CD4-positive, alpha-beta T cell treated with Interleukin-4 for 1 hour (primary cell): Measurements from ENCODE around the gene VAMP5.
"Not testable (repeated sequence)": the region's sequence is repeated elsewhere in the genome, so short reads cannot be mapped to it uniquely, and the experiment has no call there.

Experiments used
- DNase-seq, 2 donors: peaks; one replicate each; pipeline ENCODE4 v3.0.0-alpha.2; 2020 to 2022

The VAMP5 gene

GRCh38 chr2:85551698-85552678 is 32.2 kb upstream of the VAMP5 start:
- DNase-seq: peak; percentile 91 to 92

DNA sequence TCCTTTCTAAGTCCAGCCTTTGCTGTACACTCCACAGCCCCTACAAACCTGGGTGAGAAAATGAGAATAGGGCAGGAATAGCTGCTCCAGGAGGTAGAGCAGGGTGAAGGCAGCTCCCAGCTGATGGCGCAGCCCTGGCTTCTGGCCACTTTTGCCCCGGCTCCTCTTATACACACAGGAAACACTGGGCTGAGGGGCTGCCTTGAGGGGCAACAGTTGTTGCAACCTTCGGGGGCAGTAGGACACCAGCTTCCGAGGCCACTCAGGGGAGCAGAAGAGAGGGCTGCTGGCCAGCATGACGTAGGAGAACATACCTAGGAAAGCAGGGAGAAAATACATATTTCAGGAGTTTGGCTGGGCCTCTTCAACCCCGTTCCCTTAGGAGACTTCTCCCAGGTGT is 31.0 kb upstream of the VAMP5 start:
- no peak for DNase-seq

GRCh38 chr2:85554980-85555612 is 29.1 kb upstream of the VAMP5 start:
- no peak for DNase-seq

DNA sequence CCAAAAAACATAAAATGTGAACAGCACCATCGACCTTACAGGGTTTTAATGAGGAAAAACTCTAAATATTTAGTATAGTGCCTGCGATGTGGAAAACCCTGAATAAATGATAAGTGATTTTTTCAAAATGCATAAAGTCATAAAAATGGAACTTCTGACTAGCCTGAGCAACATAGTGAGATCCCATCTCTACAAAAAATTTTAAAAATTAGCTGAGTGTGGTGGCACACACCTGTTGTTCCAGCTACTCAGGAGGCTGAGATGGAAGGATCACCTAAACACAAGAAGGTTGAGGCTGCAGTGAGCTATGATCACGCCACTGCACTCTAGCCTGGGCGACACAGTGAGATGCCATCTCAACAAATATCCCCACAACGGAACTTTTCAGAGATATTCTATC is 27.1 kb upstream of the VAMP5 start:
- DNase-seq: no peak

DNA sequence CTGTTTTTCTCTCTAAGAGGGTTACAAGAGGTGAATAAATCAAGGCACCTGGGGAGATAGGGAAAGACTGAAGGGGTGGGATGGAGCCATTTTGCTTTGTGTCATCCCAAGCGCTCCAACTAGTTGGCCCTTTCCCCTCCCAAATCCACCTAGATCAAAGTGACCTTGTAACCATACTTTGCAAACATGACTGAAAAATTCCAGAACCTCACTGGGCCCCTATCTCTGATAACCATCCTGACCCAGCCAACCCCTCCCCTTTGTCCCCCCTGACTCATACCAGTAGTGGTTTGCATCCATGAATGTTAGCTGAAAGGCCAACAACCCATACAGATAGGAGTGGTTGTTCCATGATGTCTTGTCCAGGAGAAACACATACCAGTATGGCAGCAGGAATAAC is 26.1 kb upstream of the VAMP5 start:
- no peak for DNase-seq

DNA sequence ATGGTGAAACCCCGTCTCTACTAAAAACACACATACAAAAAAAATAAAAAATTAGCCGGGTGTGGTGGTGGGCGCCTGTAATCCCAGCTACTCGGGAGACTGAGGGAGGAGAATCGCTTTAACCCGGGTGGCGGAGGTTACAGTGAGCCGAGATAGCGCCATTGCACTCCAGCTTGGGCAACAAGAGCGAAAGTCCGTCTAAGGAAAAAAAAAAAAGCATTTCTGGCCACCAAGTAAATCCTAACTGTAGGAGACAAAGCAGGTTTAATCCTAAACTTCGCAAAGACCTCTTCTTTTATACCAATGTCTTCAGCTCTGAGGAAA is 23.9 kb upstream of the VAMP5 start:
- DNase-seq: not testable (repeated sequence)

- DNase-seq: no peak
Measured at GRCh38 chr2:85560812-85561279, 23.4 kb upstream of the VAMP5 start.

- DNase-seq: peak; percentile 95
Measured at GRCh38 chr2:85561280-85562212, 22.7 kb upstream of the VAMP5 start, which contains the start of gene GGCX. Gene GGCX (minus strand): TSS chr2:85561493. CDS start chr2:85561428, 65 bp downstream.

DNA sequence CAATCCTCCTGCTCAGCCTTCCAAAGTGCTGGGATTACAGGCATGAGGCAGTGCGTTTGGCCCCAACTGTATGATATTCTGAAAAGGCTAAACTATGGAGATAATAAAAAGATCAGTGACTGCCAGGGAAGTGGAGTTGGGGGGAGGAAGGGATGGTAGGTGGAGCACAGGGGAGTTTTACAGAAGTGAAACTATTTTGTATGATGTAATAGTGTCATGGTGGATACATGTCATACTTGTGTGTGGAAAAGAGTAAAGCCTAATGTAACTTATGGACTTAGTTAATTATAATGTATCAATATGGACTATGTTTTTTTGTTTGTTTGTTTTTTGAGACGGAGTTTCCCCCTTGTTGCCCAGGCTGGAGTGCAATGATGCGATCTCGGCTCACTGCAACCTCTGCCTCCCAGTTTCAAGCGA is 20.1 kb upstream of the VAMP5 start:
- DNase-seq: peak in 1 of 2 donors; percentile 30

GRCh38 chr2:85566265-85566664 is 18.0 kb upstream of the VAMP5 start:
- DNase-seq: no peak

- DNase-seq: no peak
Measured at GRCh38 chr2:85575739-85576138, 8.5 kb upstream of the VAMP5 start.

GRCh38 chr2:85577063-85577385 is 7.2 kb upstream of the VAMP5 start:
- no peak for DNase-seq

DNA sequence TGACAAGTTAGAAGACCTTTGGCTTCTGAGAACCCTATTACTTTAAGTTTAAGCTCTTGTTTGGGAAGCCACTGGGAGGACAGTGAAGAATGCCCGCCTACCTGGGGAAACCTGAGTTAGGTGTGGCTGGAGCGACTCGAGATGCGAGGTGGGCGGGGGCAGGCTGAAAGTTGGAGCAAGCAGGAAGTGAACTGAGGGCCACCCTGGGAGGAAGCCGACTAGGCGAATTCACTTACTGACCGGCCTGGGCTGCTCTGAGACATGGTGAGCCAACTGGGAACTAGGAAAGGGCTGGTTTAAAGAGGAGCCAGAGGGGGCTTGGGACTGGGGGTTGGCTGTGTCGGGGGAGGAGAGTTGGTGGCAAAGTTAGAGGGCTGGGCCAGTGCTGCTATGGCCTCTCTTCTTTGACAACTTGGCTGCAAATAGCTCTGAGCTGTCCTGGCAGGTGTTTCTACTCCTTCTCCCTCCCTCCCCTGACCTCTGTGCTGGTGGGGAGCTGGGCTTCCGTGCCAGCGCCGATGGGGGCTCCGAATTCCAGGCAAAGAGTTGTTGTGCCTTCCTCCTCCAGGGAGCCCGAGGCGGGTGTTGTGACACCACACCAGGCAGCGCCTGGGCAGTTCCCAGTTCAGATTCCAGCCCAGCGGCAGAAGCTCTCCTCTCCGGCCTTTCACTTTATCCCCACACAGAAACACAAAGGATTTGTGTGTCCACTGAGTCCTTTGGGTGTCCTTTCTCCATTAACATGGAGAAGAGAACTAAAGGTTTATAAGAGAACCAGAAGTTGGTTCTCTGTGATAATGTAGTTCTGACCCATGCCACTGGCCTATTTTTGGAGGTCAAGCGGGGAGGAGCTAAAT is 6.6 kb upstream of the VAMP5 start, which contains the start of gene VAMP8:
Gene VAMP8, plus strand, starts transcription at position 201 of the 857 bp plus-strand sequence. Its CDS starts 61 bp downstream, at position 262.
- DNase-seq: peak; percentile 50 to 64

GRCh38 chr2:85578243-85579180 is 5.7 kb upstream of the VAMP5 start:
- peak; percentile 25 to 51 for DNase-seq

DNA sequence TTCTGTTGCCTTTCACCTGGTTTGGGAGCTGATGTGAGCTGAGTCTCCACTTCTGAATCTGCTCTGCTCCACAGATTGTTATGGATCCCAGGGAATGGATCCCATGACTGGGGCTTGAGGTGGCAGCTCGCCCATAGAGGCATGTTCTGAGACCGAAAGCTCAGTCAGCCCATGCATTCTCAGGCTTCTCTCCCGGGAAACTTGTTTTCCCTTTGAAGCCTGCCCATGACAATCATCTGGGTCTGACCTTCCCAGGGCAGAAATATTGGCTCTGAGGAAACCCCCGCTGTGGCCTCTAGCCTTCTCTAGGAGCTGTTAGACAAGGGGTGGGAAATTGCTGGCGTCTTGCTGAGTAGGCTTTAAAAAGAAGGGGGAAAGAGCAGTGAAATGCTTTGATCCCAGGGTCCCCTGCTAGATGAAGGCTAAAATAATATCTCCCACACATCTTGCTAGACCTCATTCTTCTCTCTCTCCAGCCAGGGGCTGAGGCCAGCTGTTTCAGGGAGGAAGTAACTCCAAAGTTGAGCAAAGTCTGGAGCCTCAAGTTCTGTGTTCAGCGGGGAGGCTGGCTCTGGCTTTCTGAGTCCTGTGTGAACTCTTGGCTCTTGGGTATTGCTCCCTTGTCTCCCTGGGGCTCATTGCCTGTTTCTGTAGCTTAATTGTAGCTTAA is 4.8 kb upstream of the VAMP5 start:
- no peak for DNase-seq

DNA sequence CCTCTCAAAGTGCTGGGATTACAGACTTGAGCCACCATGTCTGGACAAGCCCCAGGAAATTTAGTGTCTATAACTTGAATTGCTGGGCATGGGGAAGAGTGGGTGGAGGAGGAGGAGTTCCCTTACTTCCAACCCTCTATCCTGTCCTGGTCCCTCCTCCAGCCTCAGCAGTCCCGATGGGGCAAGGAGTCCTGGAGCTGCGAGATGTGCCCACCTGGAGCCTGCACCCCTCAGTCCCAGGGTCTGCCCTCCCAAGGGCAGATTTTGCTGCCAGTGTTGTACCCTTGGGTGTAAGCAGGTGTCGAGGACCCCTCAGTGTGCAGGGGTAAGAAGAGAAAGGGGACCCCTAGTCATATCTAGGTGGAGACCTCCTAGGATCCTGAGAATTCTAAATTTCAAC is 4.0 kb upstream of the VAMP5 start:
- DNase-seq: no peak

DNA sequence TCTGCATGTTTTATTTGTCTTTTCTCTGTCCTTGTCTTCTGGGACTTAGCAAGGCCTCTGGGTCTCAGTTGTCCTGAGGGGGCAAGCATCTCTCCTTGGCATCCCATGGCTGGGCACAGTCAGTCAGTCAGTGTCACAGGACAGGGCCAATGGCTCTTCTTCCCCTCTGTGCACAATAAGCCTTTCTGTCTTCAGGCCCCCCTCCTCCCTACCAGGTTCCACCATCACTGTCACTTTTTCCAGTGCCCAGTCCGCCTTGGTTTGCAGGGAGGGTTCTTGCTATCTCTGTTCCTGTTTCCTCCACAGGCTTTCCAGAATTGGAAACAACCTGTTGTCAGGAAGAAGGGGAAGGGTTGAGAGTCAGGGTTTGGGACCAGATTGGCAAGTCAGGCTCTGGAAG is 1.7 kb upstream of the VAMP5 start:
- no peak for DNase-seq

DNA sequence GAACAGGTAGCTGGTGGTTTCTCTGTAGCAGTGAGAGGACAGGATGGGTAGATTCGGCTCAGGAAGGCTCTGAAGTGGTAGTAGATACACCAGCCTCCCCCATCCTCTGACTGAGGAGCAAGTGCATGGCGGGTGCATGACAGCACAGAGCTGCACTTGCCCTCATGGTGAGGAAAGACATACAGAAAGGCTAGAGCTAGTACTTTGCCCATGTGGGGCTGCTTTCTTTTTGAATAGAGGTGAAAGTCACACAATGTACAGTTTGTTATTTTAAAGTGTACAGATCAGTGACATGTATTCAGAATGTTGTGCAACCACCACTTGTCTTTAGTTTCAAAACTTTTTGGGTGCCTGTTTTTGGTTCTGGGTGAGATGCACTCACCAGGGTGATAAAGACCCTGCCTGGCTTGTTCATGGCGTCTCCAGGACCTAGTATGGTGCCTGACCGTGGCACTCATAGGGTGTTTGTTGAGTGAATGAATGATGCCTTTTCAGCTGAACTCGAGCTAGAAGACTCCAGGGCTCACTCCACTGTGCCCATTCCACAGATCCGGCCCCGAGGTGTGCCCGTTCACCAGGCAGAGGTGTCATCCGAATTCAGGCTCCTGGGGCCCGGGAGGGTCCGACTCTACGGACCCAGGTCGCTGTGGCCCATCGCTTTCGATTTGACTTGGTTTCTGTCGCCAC is 421 bp upstream of the VAMP5 start:
- DNase-seq: peak; percentile 27 to 51
